Skin of body (tissue), 2 donors: ENCODE results near the gene CDKN2A. TPM values are rescaled to one million over a fixed set of nuclear protein-coding genes. Genes with fewer than 3 reads are reported as not detected.

ENCODE experiments used
- DNase-seq: peaks from one replicate; lab custom pipeline; 2025; lab: John Stamatoyannopoulos, UW
- total RNA-seq: library from RNA; depleted of rRNA; stranded (reverse); fragments of >200 nt; gene quantifications from one replicate; pipeline ENCODE4 v1.2.3, GENCODE V29; 2014

Gene CDKN2A
- total RNA-seq, 1 donor from 2014 or later, result 0.30 TPM

- no peak for DNase-seq
These were observed 48.6 kb downstream of the CDKN2A start for GRCh38 chr9:21945606-21946005.

- no peak for DNase-seq
These were observed 50.7 kb downstream of the CDKN2A start for GRCh38 chr9:21943464-21943863.

GRCh38 chr9:21941337-21941995 is 52.7 kb downstream of the CDKN2A start:
- no peak for DNase-seq

- no peak for DNase-seq
These were observed 58.0 kb downstream of the CDKN2A start for GRCh38 chr9:21936161-21936560.

- DNase-seq, result no peak
These were observed 58.6 kb downstream of the CDKN2A start for GRCh38 chr9:21935631-21936030.

GRCh38 chr9:21933865-21934264 is 60.3 kb downstream of the CDKN2A start:
- no peak for DNase-seq

GRCh38 chr9:21933281-21933680 is 60.9 kb downstream of the CDKN2A start:
- no peak for DNase-seq

GRCh38 chr9:21931428-21931827 is 62.8 kb downstream of the CDKN2A start:
- no peak for DNase-seq

GRCh38 chr9:21927752-21928151 is 66.4 kb downstream of the CDKN2A start:
- DNase-seq, result no peak

- DNase-seq, result no peak
These were observed 70.5 kb downstream of the CDKN2A start for GRCh38 chr9:21923694-21924093.

- DNase-seq, result no peak
These were observed 74.5 kb downstream of the CDKN2A start for GRCh38 chr9:21919377-21920362.

Other genes with a start within 250 kb of the CDKN2A start
- gene MTAP, start 191.8 kb downstream of the CDKN2A start, total RNA-seq, result 24.5 TPM
- 0.20 TPM for gene CDKN2B-AS1, start 399 bp upstream of the CDKN2A start, total RNA-seq
- gene CDKN2B, start 14.9 kb upstream of the CDKN2A start, total RNA-seq, result 10.3 TPM